ENCODE measurements around the gene PWWP3B. TPM values are rescaled to one million over a fixed set of nuclear protein-coding genes. Genes with fewer than 3 reads are reported as not detected.
"Not testable (repeated sequence)": the region's sequence is repeated elsewhere in the genome, so short reads cannot be mapped to it uniquely, and the experiment has no call there.

Gene PWWP3B
- total RNA-seq, 1 experiment from 2014 or later, result not detected

GRCh38 chrX:106177982-106178321 lies 9.8 kb downstream of the PWWP3B start:
- H2AFZ ChIP-seq (ENCODE audit: low read length), result no peak overlapping the region
- no peaks in the 10 kb centered on the region for H3K9me2 ChIP-seq (replicated peaks; ENCODE audit: insufficient read depth, low read length)
- H3K27ac ChIP-seq (ENCODE audit: low read length), result no peak overlapping the region
- no peak overlapping the region for H3K4me2 ChIP-seq (ENCODE audit: low read depth, low read length, poor library complexity, severe bottlenecking)
- no peak overlapping the region for H3K9ac ChIP-seq (ENCODE audit: low read length)
- H3K9me3 ChIP-seq (ENCODE audit: low read length), result no peaks in the 10 kb centered on the region
- no peaks in the 10 kb centered on the region for H3K36me3 ChIP-seq (ENCODE audit: insufficient read depth, low read length)
- H3K79me2 ChIP-seq (ENCODE audit: low read length), result no peaks in the 10 kb centered on the region
- H3K4me1 ChIP-seq (ENCODE audit: low read length), result no peaks in the 10 kb centered on the region
- no peak for DNase-seq
- no peak overlapping the region for H3K4me3 ChIP-seq (ENCODE audit: low read length)
- no peaks in the 10 kb centered on the region for H4K20me1 ChIP-seq (ENCODE audit: insufficient read depth, low read depth, low read length)
- no peaks in the 10 kb centered on the region for H3K27me3 ChIP-seq (ENCODE audit: low read length)

DNA sequence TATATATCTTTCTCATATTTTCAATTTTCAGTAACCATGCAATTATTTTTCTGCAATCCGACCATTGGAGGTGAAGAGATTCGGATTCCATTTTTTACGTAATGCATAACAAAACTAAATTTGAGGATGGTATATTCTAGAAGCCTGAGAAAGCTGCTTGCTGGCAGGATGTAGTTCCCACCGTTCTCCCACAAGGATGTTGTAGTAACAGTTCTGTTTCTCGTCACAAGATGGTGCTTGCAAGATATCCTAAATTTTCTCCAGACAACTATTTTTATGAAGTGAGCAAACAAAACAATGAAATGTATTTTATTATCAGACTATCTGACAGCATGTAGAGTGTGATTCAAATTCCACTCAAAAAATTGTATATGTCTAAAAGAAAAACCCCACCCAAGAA lies 10.7 kb downstream of the PWWP3B start:
- Histone ChIP-seq H3K79me2 (ENCODE audit: low read length) (no peaks in the 10 kb centered on the region), H2AFZ (ENCODE audit: low read length) (no peak overlapping the region), H3K9me2 (replicated peaks; ENCODE audit: insufficient read depth, low read length) (no peaks in the 10 kb centered on the region), H4K20me1 (ENCODE audit: insufficient read depth, low read depth, low read length) (no peaks in the 10 kb centered on the region), H3K36me3 (ENCODE audit: insufficient read depth, low read length) (no peaks in the 10 kb centered on the region), H3K4me1 (ENCODE audit: low read length) (no peaks in the 10 kb centered on the region), H3K27ac (ENCODE audit: low read length) (no peak overlapping the region), H3K9me3 (ENCODE audit: low read length) (no peaks in the 10 kb centered on the region), H3K4me3 (ENCODE audit: low read length) (no peak overlapping the region), H3K27me3 (ENCODE audit: low read length) (no peaks in the 10 kb centered on the region), H3K9ac (ENCODE audit: low read length) (no peak overlapping the region), H3K4me2 (ENCODE audit: low read depth, low read length, poor library complexity, severe bottlenecking) (no peak overlapping the region)
- DNase-seq, result no peak

DNA sequence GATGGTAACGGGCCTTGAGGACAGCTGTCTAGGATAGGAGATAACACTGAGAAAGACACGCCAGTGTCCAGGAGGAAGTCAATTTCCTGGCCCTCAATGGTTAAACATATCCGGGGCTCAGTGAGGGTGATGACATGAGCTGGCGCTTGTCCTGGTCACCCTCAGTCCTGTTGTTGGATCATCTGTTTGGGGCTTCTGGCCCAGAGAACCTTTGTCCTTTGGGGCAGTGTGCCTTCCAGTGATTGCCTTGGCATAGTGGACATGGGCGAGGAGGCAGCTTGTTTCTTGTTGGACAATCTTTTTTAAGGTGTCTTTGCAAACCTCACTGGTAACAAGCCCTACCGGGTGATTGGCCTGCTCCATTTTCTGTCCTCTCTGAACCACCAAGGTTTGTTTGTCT lies 15.6 kb downstream of the PWWP3B start:
- H2AFZ ChIP-seq (ENCODE audit: low read length); H3K4me3 ChIP-seq (ENCODE audit: low read length); H3K9me3 ChIP-seq (ENCODE audit: low read length); H3K36me3 ChIP-seq (ENCODE audit: insufficient read depth, low read length); DNase-seq; H3K4me1 ChIP-seq (ENCODE audit: low read length); H3K27ac ChIP-seq (ENCODE audit: low read length); H3K4me2 ChIP-seq (ENCODE audit: low read depth, low read length, poor library complexity, severe bottlenecking); H3K27me3 ChIP-seq (ENCODE audit: low read length); H3K79me2 ChIP-seq (ENCODE audit: low read length); H3K9ac ChIP-seq (ENCODE audit: low read length); H4K20me1 ChIP-seq (ENCODE audit: insufficient read depth, low read depth, low read length); H3K9me2 ChIP-seq (replicated peaks; ENCODE audit: insufficient read depth, low read length): not testable (repeated sequence)

DNA sequence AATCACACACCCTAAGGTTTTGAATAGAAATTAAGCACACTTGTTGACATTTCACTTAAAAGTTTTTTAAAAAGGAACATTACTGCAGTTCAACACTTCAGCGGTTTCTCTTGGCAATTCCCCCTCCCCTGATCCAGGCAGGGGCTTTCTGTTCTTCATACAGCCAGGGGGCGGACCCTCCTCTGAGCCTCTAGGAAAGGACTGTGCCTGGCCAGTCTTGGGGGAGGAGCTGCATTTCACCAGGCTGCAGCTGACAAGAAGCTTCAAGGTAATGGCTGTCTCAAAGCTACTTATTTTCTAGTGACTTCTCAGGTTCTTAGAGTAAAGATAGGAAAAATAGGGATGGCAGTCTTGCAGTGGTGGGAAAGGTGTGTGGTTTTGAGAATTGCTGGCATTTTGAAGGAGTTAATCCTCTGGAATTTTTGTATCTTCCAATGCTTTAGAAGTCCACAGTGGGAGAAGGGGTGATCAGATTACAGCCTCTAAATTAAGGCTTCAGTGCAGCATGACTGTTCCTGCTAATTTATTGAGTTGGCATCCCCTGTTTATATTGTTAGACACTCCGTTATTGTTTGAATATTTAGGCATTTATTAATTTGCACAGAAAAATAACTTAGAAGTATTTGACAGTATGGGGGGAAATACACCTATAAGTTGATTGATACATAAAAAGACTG lies 33.5 kb downstream of the PWWP3B start:
- no peaks in the 10 kb centered on the region for H3K27me3 ChIP-seq (ENCODE audit: low read length)
- no peak overlapping the region for H3K4me3 ChIP-seq (ENCODE audit: low read length)
- no peaks in the 10 kb centered on the region for H3K9me2 ChIP-seq (replicated peaks; ENCODE audit: insufficient read depth, low read length)
- no peak overlapping the region for H3K27ac ChIP-seq (ENCODE audit: low read length)
- H3K79me2 ChIP-seq (ENCODE audit: low read length), result no peaks in the 10 kb centered on the region
- H3K9me3 ChIP-seq (ENCODE audit: low read length), result no peaks in the 10 kb centered on the region
- no peaks in the 10 kb centered on the region for H4K20me1 ChIP-seq (ENCODE audit: insufficient read depth, low read depth, low read length)
- H3K9ac ChIP-seq (ENCODE audit: low read length), result no peak overlapping the region
- H3K4me2 ChIP-seq (ENCODE audit: low read depth, low read length, poor library complexity, severe bottlenecking), result no peak overlapping the region
- DNase-seq, result no peak
- H3K4me1 ChIP-seq (ENCODE audit: low read length), result no peaks in the 10 kb centered on the region
- no peaks in the 10 kb centered on the region for H3K36me3 ChIP-seq (ENCODE audit: insufficient read depth, low read length)
- H2AFZ ChIP-seq (ENCODE audit: low read length), result no peak overlapping the region

GRCh38 chrX:106203315-106203714 lies 35.2 kb downstream of the PWWP3B start:
- Histone ChIP-seq H3K27me3 (ENCODE audit: low read length) (no peaks in the 10 kb centered on the region), H3K9me2 (replicated peaks; ENCODE audit: insufficient read depth, low read length) (no peaks in the 10 kb centered on the region), H3K9ac (ENCODE audit: low read length) (no peak overlapping the region), H3K4me1 (ENCODE audit: low read length) (no peaks in the 10 kb centered on the region), H3K4me2 (ENCODE audit: low read depth, low read length, poor library complexity, severe bottlenecking) (no peak overlapping the region), H3K9me3 (ENCODE audit: low read length) (no peaks in the 10 kb centered on the region), H2AFZ (ENCODE audit: low read length) (no peak overlapping the region), H3K79me2 (ENCODE audit: low read length) (no peaks in the 10 kb centered on the region), H3K36me3 (ENCODE audit: insufficient read depth, low read length) (no peaks in the 10 kb centered on the region), H4K20me1 (ENCODE audit: insufficient read depth, low read depth, low read length) (no peaks in the 10 kb centered on the region), H3K4me3 (ENCODE audit: low read length) (no peak overlapping the region), H3K27ac (ENCODE audit: low read length) (no peak overlapping the region)
- no peak for DNase-seq

DNA sequence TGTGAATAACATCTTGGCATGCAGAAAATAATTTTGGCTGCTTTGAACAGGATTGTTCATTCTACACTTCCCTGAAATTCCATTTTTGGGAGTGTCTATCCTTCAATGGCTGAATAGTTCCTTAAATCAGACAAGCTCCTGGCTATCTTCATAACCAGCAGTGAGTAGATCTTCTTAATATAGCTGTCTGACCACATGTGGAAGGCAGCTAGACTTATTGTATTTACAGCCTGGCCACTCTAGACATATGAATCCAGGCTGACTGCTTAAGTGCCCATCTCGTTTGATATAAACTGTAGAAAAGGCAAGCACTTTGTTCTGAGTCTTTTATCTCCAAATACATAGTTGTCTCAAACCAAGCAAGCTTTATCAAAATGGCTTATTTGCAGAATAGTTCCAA lies 40.0 kb downstream of the PWWP3B start:
- no peak for DNase-seq
- Histone ChIP-seq H3K4me3 (ENCODE audit: low read length) (no peak overlapping the region), H3K9ac (ENCODE audit: low read length) (no peak overlapping the region), H4K20me1 (ENCODE audit: insufficient read depth, low read depth, low read length) (no peaks in the 10 kb centered on the region), H3K9me3 (ENCODE audit: low read length) (no peaks in the 10 kb centered on the region), H3K36me3 (ENCODE audit: insufficient read depth, low read length) (no peaks in the 10 kb centered on the region), H3K79me2 (ENCODE audit: low read length) (no peaks in the 10 kb centered on the region), H3K4me1 (ENCODE audit: low read length) (no peaks in the 10 kb centered on the region), H3K4me2 (ENCODE audit: low read depth, low read length, poor library complexity, severe bottlenecking) (no peak overlapping the region), H2AFZ (ENCODE audit: low read length) (no peak overlapping the region), H3K9me2 (replicated peaks; ENCODE audit: insufficient read depth, low read length) (no peaks in the 10 kb centered on the region; the same call in 1 of the 2 replicates), H3K27ac (ENCODE audit: low read length) (no peak overlapping the region), H3K27me3 (ENCODE audit: low read length) (no peaks in the 10 kb centered on the region)

Other genes starting within 250 kb of the PWWP3B start
- gene SERPINA7, start 129.6 kb upstream of the PWWP3B start, total RNA-seq (2014; rRNA removed; shearing (Covaris generic); ENCODE audit: low replicate concordance), result not detected in 2 replicates